Ovary (tissue), 10 donors: ENCODE results near the gene RASSF10. TPM values are rescaled to one million over a fixed set of nuclear protein-coding genes. Genes with fewer than 3 reads are reported as not detected.

Source experiments
- DNase-seq, 5 donors: peaks; one replicate each; pipeline ENCODE4 v3.0.0-alpha.2; 2019 to 2020
- H3K27ac ChIP-seq, 2 donors: fragments of 200-600 bp; one replicate each; pipeline versions ENCODE4 v1.5.1 to v1.8.0; 2019 to 2022
- H3K27me3 ChIP-seq: fragments of 200-600 bp; one replicate; pipeline ENCODE4 v1.8.0; 2022
- H3K36me3 ChIP-seq: fragments of 200-600 bp; sonication (generic); one replicate; pipeline ENCODE4 v1.5.1; 2019
- H3K4me1 ChIP-seq: one replicate; pipeline ENCODE4 v1.8.1; 2013; ENCODE audit warnings: mild to moderate bottlenecking, moderate library complexity; ENCODE audit not compliant: insufficient read depth
- H3K4me3 ChIP-seq: fragments of 200-600 bp; sonication (generic); one replicate; pipeline ENCODE4 v1.5.1; 2017
- H3K9me3 ChIP-seq, 2 donors: fragments of 200-600 bp in 1 of 2; sonication (generic) in 1 of 2; one replicate each; pipeline versions ENCODE4 v1.5.1 to v1.8.1; 2013 to 2019; ENCODE audit warnings: mild to moderate bottlenecking in 1 of 2, moderate library complexity in 1 of 2
- EP300 ChIP-seq: sonication (generic); formaldehyde crosslinking; IDR thresholded peaks from one replicate; pipeline ENCODE4 v1.6.1; 2017; ENCODE audit warnings: antibody characterized with exemption
- POLR2A ChIP-seq: fragments of 450-650 bp; IDR thresholded peaks from one replicate; pipeline ENCODE4 v1.6.1; 2017; ENCODE audit warnings: antibody characterized with exemption, mild to moderate bottlenecking, moderate library complexity
- WGBS, 3 donors: extraction: QIAGEN DNeasy Blood & Tissue Kit in 1 of 3; methylation state at CpG; one replicate each; pipeline versions ENCODE4 v1.1.5 to v1.1.7; 2013 to 2017; 5-methylcytosine and 5-hydroxymethylcytosine counted together
- intact Hi-C, 4 donors: fragments of 100-400 bp; cut with DNase I; formaldehyde crosslinking; loops; one replicate each; pipeline versions ENCODE4 v1.11.0 to v1.15.1; 2022 to 2023
- long read RNA-seq, 3 donors: library from polyadenylated mRNA in 2 of 3; unstranded in 2 of 3; transcript quantifications; one replicate each; pipeline ENCODE4 v2.0.0 and lab custom pipeline, GENCODE V29; 2021 to 2026
- polyA plus RNA-seq, 2 donors: library from polyadenylated mRNA; stranded (reverse); fragments of 200-250 nt in 1 of 2; fragments of 350-450 nt in 1 of 2; fragmentation: Illumina TruSeq in 1 of 2; extraction: RNeasy Lipid Tissue Mini Kit (QIAGEN cat#74804) in 1 of 2; gene quantifications; one replicate each; pipeline ENCODE4 v1.2.3, GENCODE V29; 2013 to 2014
- total RNA-seq, 7 donors: library from RNA; depleted of rRNA in 2 of 7; stranded (reverse); fragments of >200 nt in 2 of 7; fragmentation: NEBNext Ultra II Directional in 3 of 7; extraction: Animal tissue kit (Norgen Biotek cat#: 25700) in 3 of 7; gene quantifications; one replicate each; pipeline versions ENCODE4 v1.1.0 to v1.2.4, GENCODE V29; 2016 to 2023
- TF ChIP-seq, protein P1 (sequence below), 3 donors: fragments of 450-650 bp in 2 of 3; fragments of 200-600 bp in 1 of 3; IDR thresholded peaks; one replicate each; pipeline versions ENCODE4 v1.5.1 to v1.8.0; 2016 to 2022; ENCODE audit warnings: antibody characterized with exemption in 3 of 3, mild to moderate bottlenecking in 1 of 3
- donor health status: DM: no; HTN: no; CAD: no; lungs with moderate emphysema.
- donor health status: DM: no; HTN: no; CAD: no.
- donor health status: Bipolar disorder and iron deficiency.
- donor health status: DM: yes; HTN: yes; CAD: no.
- donor health status: DM: no; HTN: no; CAD: no.
- donor health status: DM: yes; HTN: yes; CAD: no.

The RASSF10 gene
- total RNA-seq = 1 to 10 TPM in 2 of 7 donors, under 1 TPM in 3, not detected in 2; 0.36 to 3.8 (median 0.97) TPM
- under 1 TPM in 1 of 2 donors, not detected in 1; 0.38 TPM for polyA plus RNA-seq
- long read RNA-seq, donor 1 = 0 reads
- long read RNA-seq, donor 2, partial matches to known transcripts = 0 of 3 reads
- long read RNA-seq, donor 2, other reads (novel, unspliced or antisense) = 0 of 3 reads
- long read RNA-seq, donor 3 = 0 reads

DNA sequence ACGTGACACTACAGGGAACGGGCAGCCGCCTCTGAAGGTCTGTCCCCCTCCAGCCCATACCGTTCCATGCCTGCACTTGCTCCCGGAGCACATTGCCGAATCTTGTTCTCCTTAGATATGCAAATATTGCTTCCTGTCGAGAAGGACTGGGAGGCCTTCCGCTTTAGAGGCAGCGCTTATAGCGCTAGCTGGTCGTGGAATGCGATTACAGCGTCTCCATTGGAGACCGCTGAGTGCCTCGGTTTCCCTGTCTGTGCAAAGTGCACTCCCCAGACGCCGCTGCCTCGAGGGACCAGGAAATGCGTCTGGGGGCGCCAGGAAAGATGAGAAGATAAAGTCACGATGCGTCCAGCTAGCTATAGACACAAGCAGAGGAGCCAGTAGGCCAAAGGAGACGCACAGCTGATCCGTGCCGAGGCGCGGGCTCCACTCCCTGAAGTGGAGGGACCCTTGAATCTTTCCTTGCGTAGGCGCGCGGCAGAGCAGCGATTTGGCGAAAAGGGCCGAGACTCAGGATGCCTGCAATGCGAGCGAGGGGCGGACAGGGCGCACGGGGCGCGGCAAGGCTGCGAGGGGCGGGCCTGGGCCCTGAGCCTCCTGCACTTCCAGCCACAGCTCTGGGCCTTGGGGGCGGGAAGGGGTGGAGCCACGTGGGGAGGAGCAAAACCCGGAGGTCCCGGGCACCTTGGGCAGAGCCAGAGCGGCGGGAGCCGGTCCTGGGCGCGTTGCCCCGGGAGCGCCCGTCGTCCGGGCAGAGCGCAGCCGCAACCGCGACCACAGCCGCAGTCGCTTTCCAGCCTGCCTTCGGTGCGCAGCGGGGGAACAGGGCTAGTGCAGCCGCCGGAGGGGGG, at the start of gene RASSF10:
TSS of gene RASSF10 (plus strand) at position 692 of the 851 bp plus-strand sequence. CDS start 261 bp downstream, outside the sequence.
- H3K36me3 ChIP-seq = no peaks in the 10 kb centered on the region
- no peaks in the 10 kb centered on the region for H3K9me3 ChIP-seq
- no peak within 1 kb of the TSS for H3K27ac ChIP-seq
- 2 to 5% (median 2%) methylated on average over 66 to 68 of the region's 68 CpGs for WGBS, 3 donors
- no peak for TF ChIP-seq EP300
- TF ChIP-seq, protein P1, sequence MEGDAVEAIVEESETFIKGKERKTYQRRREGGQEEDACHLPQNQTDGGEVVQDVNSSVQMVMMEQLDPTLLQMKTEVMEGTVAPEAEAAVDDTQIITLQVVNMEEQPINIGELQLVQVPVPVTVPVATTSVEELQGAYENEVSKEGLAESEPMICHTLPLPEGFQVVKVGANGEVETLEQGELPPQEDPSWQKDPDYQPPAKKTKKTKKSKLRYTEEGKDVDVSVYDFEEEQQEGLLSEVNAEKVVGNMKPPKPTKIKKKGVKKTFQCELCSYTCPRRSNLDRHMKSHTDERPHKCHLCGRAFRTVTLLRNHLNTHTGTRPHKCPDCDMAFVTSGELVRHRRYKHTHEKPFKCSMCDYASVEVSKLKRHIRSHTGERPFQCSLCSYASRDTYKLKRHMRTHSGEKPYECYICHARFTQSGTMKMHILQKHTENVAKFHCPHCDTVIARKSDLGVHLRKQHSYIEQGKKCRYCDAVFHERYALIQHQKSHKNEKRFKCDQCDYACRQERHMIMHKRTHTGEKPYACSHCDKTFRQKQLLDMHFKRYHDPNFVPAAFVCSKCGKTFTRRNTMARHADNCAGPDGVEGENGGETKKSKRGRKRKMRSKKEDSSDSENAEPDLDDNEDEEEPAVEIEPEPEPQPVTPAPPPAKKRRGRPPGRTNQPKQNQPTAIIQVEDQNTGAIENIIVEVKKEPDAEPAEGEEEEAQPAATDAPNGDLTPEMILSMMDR (IDR thresholded peaks at IDR 0.05) = no peak
- no peak for TF ChIP-seq POLR2A
- H3K4me3 ChIP-seq = no peak within 1 kb of the TSS
- H3K27me3 ChIP-seq = no peaks in the 10 kb centered on the region
- intact Hi-C loops = no loop called here
- peaks cover 3% of the 10 kb centered on the region for H3K4me1 ChIP-seq
- DNase-seq = peak in 2 of 5 donors; percentile 23 to 33

DNA sequence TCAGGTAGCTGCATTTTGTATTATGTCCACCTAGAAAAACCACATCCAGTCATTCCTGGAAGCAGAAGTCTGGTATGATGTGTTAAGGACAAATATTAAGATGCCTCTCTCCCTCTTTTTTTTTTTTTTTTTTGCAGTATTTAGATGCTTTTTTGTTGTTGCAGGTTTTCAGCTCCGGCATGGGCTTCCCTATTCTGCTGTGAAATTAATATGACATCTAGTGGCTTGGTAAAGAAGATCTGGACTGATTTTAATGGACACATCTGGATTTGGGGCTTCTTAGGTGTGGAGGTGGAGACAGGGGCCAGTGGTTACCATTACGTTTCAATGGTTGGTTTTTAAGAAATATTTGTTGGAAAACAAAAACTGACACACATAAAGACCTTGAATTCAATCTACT, 47.5 kb upstream of the RASSF10 start:
- TF ChIP-seq, protein P1 (IDR thresholded peaks at IDR 0.05) = no peak
- Histone ChIP-seq H3K27me3 (no peaks in the 10 kb centered on the region), H3K36me3 (no peaks in the 10 kb centered on the region), H3K9me3 (no peaks in the 10 kb centered on the region), H3K27ac (no peak overlapping the region), H3K4me1 (no peaks in the 10 kb centered on the region), H3K4me3 (no peak overlapping the region)
- intact Hi-C loops = no loop called here
- WGBS, 3 donors = 32 to 39% (median 33%) methylated on average over 2 of the region's 2 CpGs
- DNase-seq = no peak

DNA sequence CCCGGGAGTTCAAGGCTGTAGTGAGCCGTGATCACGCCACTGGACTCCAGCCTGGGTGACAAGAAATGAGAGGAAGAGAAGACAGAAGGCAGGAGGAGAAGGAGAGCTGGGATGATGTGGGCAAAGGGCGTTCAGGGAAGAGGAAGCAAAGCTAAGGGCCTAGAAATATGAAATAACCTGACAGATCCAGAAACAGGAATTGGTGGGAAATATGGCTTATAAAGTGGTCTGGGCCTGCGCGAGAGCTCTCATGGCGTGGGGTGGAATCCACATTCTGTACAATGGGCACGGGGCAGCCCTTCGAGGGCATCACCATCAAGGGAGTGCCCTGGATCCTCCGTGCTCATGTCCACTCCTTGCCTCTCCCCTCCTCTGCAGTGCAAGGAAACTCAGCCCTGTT, 46.8 kb upstream of the RASSF10 start:
- H3K4me1 ChIP-seq = no peaks in the 10 kb centered on the region
- no peak for DNase-seq
- H3K27ac ChIP-seq = no peak overlapping the region
- TF ChIP-seq POLR2A (no peak), EP300 (no peak)
- TF ChIP-seq, protein P1 (IDR thresholded peaks at IDR 0.05) = no peak
- H3K4me3 ChIP-seq = no peak overlapping the region
- no peaks in the 10 kb centered on the region for H3K9me3 ChIP-seq
- intact Hi-C loops = no loop called here
- WGBS, 3 donors = 77 to 83% (median 82%) methylated on average over 10 of the region's 10 CpGs
- no peaks in the 10 kb centered on the region for H3K36me3 ChIP-seq
- no peaks in the 10 kb centered on the region for H3K27me3 ChIP-seq

DNA sequence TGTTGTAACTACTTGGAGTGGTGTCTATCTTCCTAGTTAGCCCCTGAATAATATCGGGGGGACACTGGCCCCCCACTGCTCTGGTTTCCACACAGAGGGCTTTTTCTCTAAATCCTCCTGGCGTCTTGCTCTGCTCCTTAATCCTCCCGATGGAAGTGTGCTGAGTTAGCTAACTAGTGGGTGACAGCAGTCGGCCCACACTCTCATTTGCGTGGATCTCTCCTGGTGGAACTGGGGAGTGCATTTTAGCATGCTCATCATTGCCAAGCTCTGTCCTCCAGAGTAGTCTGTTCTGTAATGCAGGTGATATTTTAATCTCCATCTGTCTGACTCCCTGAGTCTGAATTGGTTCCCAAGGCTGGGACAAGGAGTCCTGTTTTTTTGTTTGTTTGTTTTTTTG, 46.1 kb upstream of the RASSF10 start:
- intact Hi-C loops = no loop called here
- WGBS, 3 donors = 69 to 80% (median 72%) methylated on average over 5 of the region's 5 CpGs
- no peak for DNase-seq

More for the DNA sequence above, 46.1 kb upstream of the RASSF10 start:
- Histone ChIP-seq H3K27ac (no peak overlapping the region), H3K36me3 (no peaks in the 10 kb centered on the region), H3K4me1 (no peaks in the 10 kb centered on the region), H3K9me3 (no peaks in the 10 kb centered on the region), H3K4me3 (no peak overlapping the region), H3K27me3 (no peaks in the 10 kb centered on the region)
- TF ChIP-seq, protein P1 (IDR thresholded peaks at IDR 0.05) = no peak
- no peak for TF ChIP-seq POLR2A
- TF ChIP-seq EP300 = no peak
